WTC11 (cell line): ENCODE results near the gene CTNNA1.

Experiments
- ARID4B ChIP-seq: sonication (generic); formaldehyde crosslinking; IDR thresholded peaks from 2 replicates; pipeline ENCODE4 v1.8.0; 2023; ENCODE audit warnings: missing genetic modification reagents, mild to moderate bottlenecking, borderline replicate concordance
- CDX4 ChIP-seq: fragments of 250-450 bp; sonication (Bioruptor Pico); IDR thresholded peaks from 2 replicates; pipeline ENCODE4 v1.9.0; 2021; ENCODE audit warnings: moderate library complexity, mild to moderate bottlenecking, inconsistent platforms, borderline replicate concordance
- CTCF ChIP-seq: fragments of 200-600 bp; IDR thresholded peaks from 2 replicates; pipeline ENCODE4 v1.8.0; 2022; ENCODE audit warnings: antibody characterized with exemption
- ELF4 ChIP-seq: sonication (generic); formaldehyde crosslinking; IDR thresholded peaks from 2 replicates; pipeline ENCODE4 v1.8.1; 2022; ENCODE audit warnings: low read depth, mild to moderate bottlenecking, moderate library complexity, missing genetic modification reagents
- JAZF1 ChIP-seq: fragments of 250-450 bp; sonication (Bioruptor Pico); IDR thresholded peaks from 2 replicates; pipeline ENCODE4 v1.9.0; 2021; ENCODE audit warnings: moderate library complexity, mild to moderate bottlenecking, inconsistent platforms
- SP1 ChIP-seq: sonication (generic); formaldehyde crosslinking; conservative IDR thresholded peaks from 2 replicates; pipeline ENCODE4 v1.8.1; 2022; ENCODE audit warnings: missing genetic modification reagents
- STAT6 ChIP-seq: sonication (generic); formaldehyde crosslinking; conservative IDR thresholded peaks from 2 replicates; pipeline ENCODE4 v1.8.1; 2023; ENCODE audit warnings: mild to moderate bottlenecking, low read depth, missing genetic modification reagents, moderate library complexity
- ZBTB21 ChIP-seq: sonication (generic); formaldehyde crosslinking; IDR thresholded peaks from 2 replicates; pipeline ENCODE4 v1.8.1; 2023; ENCODE audit warnings: mild to moderate bottlenecking, missing genetic modification reagents, borderline replicate concordance
- ZNF416 ChIP-seq: fragments of 250-450 bp; sonication (Bioruptor Pico); IDR thresholded peaks from 2 replicates; pipeline ENCODE4 v1.9.0; 2021; ENCODE audit warnings: mild to moderate bottlenecking, inconsistent platforms
- ZNF512 ChIP-seq: sonication (generic); formaldehyde crosslinking; IDR thresholded peaks from 2 replicates; pipeline ENCODE4 v1.8.1; 2022; ENCODE audit warnings: missing genetic modification reagents, borderline replicate concordance

DNA sequence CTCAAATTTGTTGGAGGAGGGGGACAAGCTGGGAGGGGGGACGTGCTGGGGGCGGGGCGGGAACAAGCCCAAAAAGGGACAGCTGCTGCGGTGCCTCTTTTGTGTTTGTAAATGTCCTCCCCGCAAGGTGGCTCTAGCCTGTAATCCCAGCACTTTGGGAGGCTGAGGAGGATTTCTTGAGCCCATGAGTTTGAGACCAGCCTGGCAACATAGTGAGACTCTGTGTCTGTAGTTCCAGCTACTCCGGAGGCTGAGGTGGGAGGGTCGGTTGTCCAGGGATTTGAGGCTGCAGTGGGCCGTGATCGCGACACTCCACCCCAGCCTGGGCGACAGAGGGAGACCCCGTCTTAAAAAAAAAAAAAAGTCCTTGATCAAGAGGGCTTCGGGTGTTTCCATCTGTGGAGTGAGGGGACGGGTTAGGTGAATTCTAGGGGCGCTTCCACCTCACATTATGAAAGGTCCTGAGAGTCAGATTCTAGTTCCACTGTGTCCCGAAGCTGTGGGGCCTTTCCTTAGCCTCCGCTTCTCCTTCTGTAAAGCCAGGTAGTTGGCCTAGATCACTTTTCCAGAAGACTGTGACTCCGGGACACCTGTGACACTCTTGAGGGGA lies 779 bp upstream of the CTNNA1 start:
- no peak for TF ChIP-seq ZNF416 (CRISPR knock-in tag)
- TF ChIP-seq CTCF, result no peak
- TF ChIP-seq ZBTB21 (CRISPR knock-in tag), result no peak
- no peak for TF ChIP-seq JAZF1 (CRISPR knock-in tag)
- TF ChIP-seq ELF4 (CRISPR knock-in tag), result no peak
- no peak for TF ChIP-seq ZNF512 (CRISPR knock-in tag)
- no peak for TF ChIP-seq STAT6
- no peak; the same call in 1 of the 2 replicates for TF ChIP-seq SP1 (CRISPR knock-in tag)
- no peak for TF ChIP-seq CDX4 (CRISPR knock-in tag)
- no peak for TF ChIP-seq ARID4B
